H1 (cell line): ENCODE results near the gene FBN2. TPM values are rescaled to one million over a fixed set of nuclear protein-coding genes. Genes with fewer than 3 reads are reported as not detected.

Source experiments
- CTCF ChIA-PET: fragments of 300-600 bp; sonication (Branson Sonifier 250); formaldehyde crosslinking; loops from one replicate; lab custom pipeline; 2021; ENCODE audit not compliant: partially characterized antibody; lab: Charles Lee
- POLR2A ChIA-PET: fragments of 300-600 bp; sonication (Branson Sonifier 250); formaldehyde crosslinking; loops from one replicate; lab custom pipeline; 2021; ENCODE audit warnings: inconsistent platforms; ENCODE audit not compliant: partially characterized antibody; lab: Charles Lee
- DNase-seq, 2 experiments: peaks; one replicate each; pipeline versions ENCODE4 v3.0.0 to v3.0.0-alpha.2; 2010 to 2022; ENCODE audit warnings: low spot score in 2 of 2, low read depth in 1 of 2, mixed read lengths in 1 of 2
- FAIRE-seq: peaks from 2 replicates; lab custom pipeline; 2011; peaks lifted over from hg19 to GRCh38; lab: Jason Lieb, UNC
- H2AFZ ChIP-seq: 2 replicates; pipeline ENCODE4 v1.8.1; 2012; ENCODE audit warnings: low read length, inconsistent platforms
- H2AK5ac ChIP-seq: 2 replicates; pipeline ENCODE4 v1.6.1; 2013; ENCODE audit warnings: low read depth, low read length
- H2BK120ac ChIP-seq: replicated peaks from 2 replicates; pipeline ENCODE3; 2013; ENCODE audit warnings: low read depth, low read length, inconsistent platforms
- H2BK12ac ChIP-seq: 2 replicates; pipeline ENCODE4 v1.6.1; 2013; ENCODE audit warnings: low read depth, low read length
- H2BK15ac ChIP-seq: 2 replicates; pipeline ENCODE4 v1.6.1; 2013; ENCODE audit warnings: low read length
- H2BK20ac ChIP-seq: 2 replicates; pipeline ENCODE4 v1.6.1; 2013; ENCODE audit warnings: low read length
- H2BK5ac ChIP-seq: 2 replicates; pipeline ENCODE4 v1.6.1; 2013; ENCODE audit warnings: low read depth, low read length
- H3K14ac ChIP-seq: 2 replicates; pipeline ENCODE4 v1.6.1; 2013; ENCODE audit warnings: inconsistent platforms; ENCODE audit not compliant: insufficient read length
- H3K18ac ChIP-seq: 2 replicates; pipeline ENCODE4 v1.6.1; 2013; ENCODE audit warnings: low read length; ENCODE audit errors: extremely low read depth
- H3K23ac ChIP-seq: 2 replicates; pipeline ENCODE4 v1.6.1; 2013; ENCODE audit warnings: inconsistent platforms; ENCODE audit not compliant: insufficient read length
- H3K23me2 ChIP-seq: 2 replicates; pipeline ENCODE4 v1.6.1; 2013; ENCODE audit warnings: low read depth, low read length
- H3K27ac ChIP-seq: 2 replicates; pipeline ENCODE4 v1.6.1; 2011; ENCODE audit warnings: low read depth, low read length, inconsistent platforms
- H3K27me3 ChIP-seq, 4 experiments: replicated peaks in 1 of 4; 1 replicate in 1 of 4; 2 replicates in 3 of 4; pipeline versions ENCODE4 v1.6.1 to v1.8.1; 2011 to 2013; ENCODE audit warnings: low read length in 3 of 4, mild to moderate bottlenecking in 3 of 4, inconsistent platforms in 2 of 4, mixed read lengths in 2 of 4, moderate library complexity in 1 of 4; ENCODE audit not compliant: control insufficient read depth in 3 of 4, insufficient read depth in 3 of 4; ENCODE audit errors: extremely low read depth in 1 of 4
- H3K36me3 ChIP-seq, 4 experiments: 2 replicates each; pipeline versions ENCODE4 v1.6.1 to v1.8.1; 2011 to 2013; ENCODE audit warnings: mild to moderate bottlenecking in 4 of 4, low read length in 3 of 4, moderate library complexity in 2 of 4, control low read depth in 1 of 4, inconsistent platforms in 1 of 4; ENCODE audit not compliant: insufficient read depth in 4 of 4, control insufficient read depth in 2 of 4
- H3K4ac ChIP-seq: replicated peaks from 2 replicates; pipeline ENCODE3; 2013; ENCODE audit warnings: low read length, low read depth, mixed read lengths, inconsistent platforms; ENCODE audit not compliant: insufficient read length
- H3K4me1 ChIP-seq, 4 experiments: replicated peaks in 1 of 4; 1 replicate in 1 of 4; 2 replicates in 3 of 4; pipeline versions ENCODE4 v1.6.1 to v1.8.1; 2011 to 2013; ENCODE audit warnings: low read length in 3 of 4, inconsistent platforms in 2 of 4, mixed read lengths in 1 of 4; ENCODE audit not compliant: insufficient read depth in 4 of 4, control insufficient read depth in 3 of 4
- H3K4me2 ChIP-seq, 2 experiments: 2 replicates each; pipeline versions ENCODE4 v1.6.1 to v1.8.1; 2011 to 2013; ENCODE audit warnings: low read depth in 2 of 2, low read length in 2 of 2, control low read depth in 1 of 2, inconsistent platforms in 1 of 2, mild to moderate bottlenecking in 1 of 2; ENCODE audit not compliant: insufficient read depth in 1 of 2
- H3K4me3 ChIP-seq, 4 experiments: fragments of 200-600, 300-600 bp in 1 of 4; sonication (generic), shearing (Covaris generic), sonication (Bioruptor Twin) in 1 of 4; 2 replicates each; pipeline versions ENCODE4 v1.5.1 to v1.8.1; 2011 to 2016; ENCODE audit warnings: low read length in 4 of 4, low read depth in 3 of 4, control low read depth in 2 of 4, inconsistent platforms in 2 of 4, mild to moderate bottlenecking in 2 of 4, mixed read lengths in 1 of 4, moderate library complexity in 1 of 4; ENCODE audit not compliant: insufficient read depth in 2 of 4; ENCODE audit errors: extremely low read depth in 1 of 4
- H3K56ac ChIP-seq: replicated peaks from 2 replicates; pipeline ENCODE3; 2013; ENCODE audit warnings: low read depth, mild to moderate bottlenecking, mixed read lengths, low read length, inconsistent platforms; ENCODE audit not compliant: insufficient read length
- H3K79me1 ChIP-seq: 2 replicates; pipeline ENCODE4 v1.6.1; 2013; ENCODE audit warnings: low read depth, low read length, control low read depth
- H3K79me2 ChIP-seq, 2 experiments: 2 replicates each; pipeline versions ENCODE4 v1.6.1 to v1.8.1; 2012 to 2013; ENCODE audit warnings: low read length in 2 of 2, mild to moderate bottlenecking in 2 of 2, inconsistent platforms in 1 of 2; ENCODE audit not compliant: insufficient read depth in 2 of 2, control insufficient read depth in 1 of 2
- H3K9ac ChIP-seq, 4 experiments: replicated peaks in 1 of 4; 1 replicate in 1 of 4; 2 replicates in 3 of 4; pipeline versions ENCODE4 v1.6.1 to v1.8.1; 2011 to 2013; ENCODE audit warnings: low read depth in 3 of 4, low read length in 3 of 4, control low read depth in 2 of 4, mild to moderate bottlenecking in 2 of 4, moderate library complexity in 2 of 4, inconsistent platforms in 1 of 4; ENCODE audit errors: extremely low read depth in 1 of 4
- H3K9me3 ChIP-seq, 2 experiments: 2 replicates each; pipeline versions ENCODE4 v1.6.1 to v1.8.1; 2012 to 2013; ENCODE audit warnings: mild to moderate bottlenecking in 2 of 2, moderate library complexity in 2 of 2, control low read depth in 1 of 2, inconsistent platforms in 1 of 2, low read depth in 1 of 2, low read length in 1 of 2, mixed read lengths in 1 of 2; ENCODE audit not compliant: insufficient read depth in 2 of 2
- H4K20me1 ChIP-seq, 2 experiments: replicated peaks in 1 of 2; 2 replicates each; pipeline versions ENCODE3 to v1.8.1; 2011 to 2013; ENCODE audit warnings: inconsistent platforms in 2 of 2, low read length in 2 of 2, mild to moderate bottlenecking in 1 of 2; ENCODE audit not compliant: insufficient read depth in 2 of 2, control insufficient read depth in 1 of 2
- H4K5ac ChIP-seq: 2 replicates; pipeline ENCODE4 v1.6.1; 2013; ENCODE audit warnings: low read length, low read depth, mixed read lengths, inconsistent platforms; ENCODE audit not compliant: insufficient read length
- H4K8ac ChIP-seq: 2 replicates; pipeline ENCODE4 v1.8.0; 2013; ENCODE audit warnings: mild to moderate bottlenecking, moderate library complexity, low read length, inconsistent platforms; ENCODE audit not compliant: insufficient read depth; ENCODE audit errors: extremely low read depth
- H4K91ac ChIP-seq: replicated peaks from 2 replicates; pipeline ENCODE3; 2013; ENCODE audit warnings: low read length, mixed read lengths, inconsistent platforms; ENCODE audit not compliant: insufficient read length
- ATF2 ChIP-seq: IDR thresholded peaks from 2 replicates; pipeline ENCODE4 v1.6.1; 2012; ENCODE audit warnings: low read length, inconsistent platforms
- BRCA1 ChIP-seq: IDR thresholded peaks from 2 replicates; pipeline ENCODE4 v1.6.1; 2012; ENCODE audit warnings: low read depth, low read length, improper control_type of control experiment
- CEBPB ChIP-seq: IDR thresholded peaks from 2 replicates; pipeline ENCODE4 v1.6.1; 2012; ENCODE audit warnings: low read depth, low read length
- CHD1 ChIP-seq: IDR thresholded peaks from 2 replicates; pipeline ENCODE4 v1.6.1; 2012; ENCODE audit warnings: low read depth, low read length, improper control_type of control experiment
- EGR1 ChIP-seq: IDR thresholded peaks from 2 replicates; pipeline ENCODE4 v1.6.1; 2011; ENCODE audit warnings: low read depth, low read length, borderline replicate concordance
- EZH2 ChIP-seq: fragments of 200-600 bp; sonication (generic); IDR thresholded peaks from 2 replicates; pipeline ENCODE4 v1.7.1; 2012; ENCODE audit warnings: low read depth, mild to moderate bottlenecking, moderate library complexity, low read length, inconsistent platforms; ENCODE audit not compliant: severe bottlenecking
- FOSL1 ChIP-seq: IDR thresholded peaks from 2 replicates; pipeline ENCODE4 v1.6.1; 2011; ENCODE audit warnings: mild to moderate bottlenecking, low read depth, low read length, moderate library complexity; ENCODE audit not compliant: insufficient read depth
- SIRT6 ChIP-seq: IDR thresholded peaks from one replicate; pipeline ENCODE4 v1.7.1; 2012; ENCODE audit warnings: low read length, inconsistent platforms
- SIX5 ChIP-seq: IDR thresholded peaks from 2 replicates; pipeline ENCODE4 v1.6.1; 2011; ENCODE audit warnings: mild to moderate bottlenecking, low read depth, low read length
- SP1 ChIP-seq: IDR thresholded peaks from 2 replicates; pipeline ENCODE4 v1.6.1; 2011; ENCODE audit warnings: low read depth, low read length
- SRF ChIP-seq: IDR thresholded peaks from 2 replicates; pipeline ENCODE4 v1.6.1; 2011; ENCODE audit warnings: mild to moderate bottlenecking, low read depth, low read length, moderate library complexity
- TEAD4 ChIP-seq: IDR thresholded peaks from 2 replicates; pipeline ENCODE4 v1.6.1; 2012; ENCODE audit warnings: low read depth, low read length, inconsistent platforms, mixed read lengths
- USF2 ChIP-seq: IDR thresholded peaks from 2 replicates; pipeline ENCODE4 v1.6.1; 2011; ENCODE audit warnings: low read length, improper control_type of control experiment
- WGBS, 2 experiments: shearing (Covaris generic) in 1 of 2; methylation state at CpG; one replicate each; pipeline versions ENCODE4 v1.1.6 to v1.1.7; 2013 to 2015; ENCODE audit warnings: low lambda C conversion rate in 2 of 2, mixed read lengths in 2 of 2, inconsistent platforms in 1 of 2, low coverage in 1 of 2, missing lambda C conversion rate in 1 of 2; ENCODE audit not compliant: insufficient replicate concordance in 2 of 2, insufficient coverage in 1 of 2, insufficient read length in 1 of 2; ENCODE audit errors: extremely low coverage in 1 of 2, missing lambda C conversion rate in 1 of 2; 5-methylcytosine and 5-hydroxymethylcytosine counted together
- polyA plus RNA-seq, 7 experiments: library from polyadenylated mRNA; depleted of rRNA in 3 of 7; stranded (reverse) in 5 of 7; unstranded in 2 of 7; fragments of >200 nt in 5 of 7; fragments of 200-250 nt in 2 of 7; gene quantifications; 1 replicate in 5 of 7; 2 replicates in 1 of 7; 4 replicates in 1 of 7; pipeline versions ENCODE4 v1.2.1 to v1.2.3, GENCODE V29; 2011 to 2013; ENCODE audit warnings: missing spikeins in 2 of 7, mixed read lengths in 2 of 7
- total RNA-seq: library from RNA; stranded (reverse); fragmentation: NEBNext Ultra II Directional; extraction: Animal tissue kit (Norgen Biotek cat#: 25700); gene quantifications from 2 replicates; pipeline ENCODE4 v1.2.1, GENCODE V29; 2021

Gene FBN2
- total and polyA plus RNA-seq, 2 of the 8 experiments (the other 6 are each of a cell fraction or from before 2014, with no cell fraction given): 14.1 to 16.3 TPM

DNA sequence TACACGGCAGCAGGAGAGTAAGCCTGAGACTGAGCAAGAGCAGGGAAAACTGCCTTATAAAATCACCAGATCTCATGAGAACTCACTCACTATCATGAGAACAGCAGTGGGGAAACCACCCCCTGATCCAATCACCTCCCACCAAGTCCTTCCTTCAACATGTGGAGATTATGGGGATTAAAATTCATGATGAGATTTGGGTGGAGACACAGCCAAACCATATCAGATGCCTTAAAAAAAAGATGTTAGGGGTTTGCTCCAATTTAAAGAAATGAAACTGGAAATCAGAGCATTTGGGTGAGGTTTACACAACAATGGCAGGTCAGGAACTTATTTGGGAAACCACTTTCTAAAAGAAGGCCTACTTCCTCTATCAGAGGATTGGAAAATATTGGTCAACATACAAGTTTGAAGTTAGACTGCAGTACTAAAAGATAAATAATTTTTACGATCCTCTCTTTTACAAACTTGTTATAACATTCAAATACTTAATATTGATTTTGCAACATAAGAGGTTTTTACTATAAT, 105.1 kb downstream of the FBN2 start:
- H4K91ac ChIP-seq: no peak overlapping the region
- no peak overlapping the region for H2BK5ac ChIP-seq
- 96% methylated on average over 2 of the region's 2 CpGs; no CpG with 5 or more reads in 1 of the 2 experiments for WGBS, 2 experiments
- TF ChIP-seq EGR1: no peak
- TF ChIP-seq TEAD4: no peak
- no peak for TF ChIP-seq ATF2
- no peak for TF ChIP-seq SRF
- no peak for TF ChIP-seq SIRT6
- no peak for TF ChIP-seq SIX5
- TF ChIP-seq CHD1: no peak
- TF ChIP-seq BRCA1: no peak
- no peak for TF ChIP-seq SP1
- TF ChIP-seq FOSL1: no peak
- no peak for TF ChIP-seq EZH2
- TF ChIP-seq CEBPB: no peak
- TF ChIP-seq USF2: no peak

More for the DNA sequence above, 105.1 kb downstream of the FBN2 start:
- no peak overlapping the region for H2BK20ac ChIP-seq
- H4K20me1 ChIP-seq: no peaks in the 10 kb centered on the region
- ChIA-PET POLR2A (no interaction called here), CTCF (no interaction called here)
- H3K23me2 ChIP-seq: no peaks in the 10 kb centered on the region
- no peak overlapping the region for H3K27ac ChIP-seq
- H3K14ac ChIP-seq: no peak overlapping the region
- no peak overlapping the region for H4K8ac ChIP-seq
- H2BK120ac ChIP-seq: no peak overlapping the region
- FAIRE-seq (no peak), DNase-seq (no peak)
- no peaks in the 10 kb centered on the region for H3K36me3 ChIP-seq
- no peaks in the 10 kb centered on the region for H3K4me1 ChIP-seq
- H3K9me3 ChIP-seq: no peaks in the 10 kb centered on the region
- H4K5ac ChIP-seq: no peak overlapping the region
- H3K9ac ChIP-seq: no peak overlapping the region
- H2AK5ac ChIP-seq: no peak overlapping the region
- H3K4me2 ChIP-seq: no peak overlapping the region
- no peaks in the 10 kb centered on the region for H3K79me2 ChIP-seq
- no peak overlapping the region for H2BK12ac ChIP-seq
- no peak overlapping the region for H3K4ac ChIP-seq
- no peak overlapping the region for H3K4me3 ChIP-seq
- no peak overlapping the region for H2BK15ac ChIP-seq
- H3K18ac ChIP-seq: no peak overlapping the region
- no peaks in the 10 kb centered on the region for H3K27me3 ChIP-seq
- no peak overlapping the region for H2AFZ ChIP-seq
- no peak overlapping the region for H3K23ac ChIP-seq
- H3K79me1 ChIP-seq: no peaks in the 10 kb centered on the region
- H3K56ac ChIP-seq: no peak overlapping the region
